ENCODE results near the gene IL22RA1. TPM values are rescaled to one million over a fixed set of nuclear protein-coding genes. Genes with fewer than 3 reads are reported as not detected.

The IL22RA1 gene
- total and polyA plus RNA-seq, 10 of the 15 experiments (the other 5 are each of a cell fraction or from before 2014, with no cell fraction given): not detected

DNA sequence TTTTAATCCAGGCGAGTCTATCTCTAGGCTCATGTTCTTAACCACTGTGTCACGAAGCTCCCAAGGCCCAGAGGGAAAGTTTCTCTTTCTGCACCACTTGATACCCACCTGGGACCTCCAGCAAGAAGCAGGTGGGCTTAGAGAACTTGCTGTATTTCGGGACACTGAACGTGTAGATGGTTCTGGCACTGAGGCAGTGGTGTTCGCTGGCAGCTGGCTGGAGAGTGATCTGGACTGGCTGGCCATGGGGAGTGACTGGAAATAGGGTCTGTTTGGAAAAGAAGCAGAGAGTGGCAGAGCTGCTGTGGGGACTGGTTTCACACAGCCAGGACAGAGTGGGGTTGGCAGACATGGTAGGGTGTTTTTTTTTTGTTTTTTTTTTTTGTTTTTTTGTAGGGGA, 16.4 kb upstream of the IL22RA1 start:
- H3K27me3 ChIP-seq (replicated peaks in 1 of 2; ENCODE audit: control insufficient read depth in 2 of 2, insufficient read depth in 2 of 2, low read length in 1 of 2): no peaks in the 10 kb centered on the region
- BruUV-seq (replicated peaks): no TSS peak
- H3K4me2 ChIP-seq (ENCODE audit: control insufficient read depth, insufficient read depth): no peak overlapping the region
- no peaks in the 10 kb centered on the region for H4K20me1 ChIP-seq (ENCODE audit: control insufficient read depth, insufficient read depth)
- H3K9ac ChIP-seq (ENCODE audit: control insufficient read depth, insufficient read depth, low read length): no peak overlapping the region
- RAD21 ChIA-PET (ENCODE audit: unreplicated experiment): interaction anchor here (0.6 to 1.4 kb wide), 3 partner anchors 30 to 232 kb away, joined by 3 read pairs; no protein-coding TSS in a partner anchor
- SMC1A ChIA-PET (ENCODE audit: uncharacterized antibody, unreplicated experiment): interaction anchor here (1.4 kb wide), 1 partner anchor 9 kb away, joined by 5 read pairs; no protein-coding TSS in a partner anchor
- no peak for ATAC-seq
- no peak overlapping the region for H3K27ac ChIP-seq (ENCODE audit: control insufficient read depth, insufficient read depth)
- no peak overlapping the region for H3K4me3 ChIP-seq
- WGBS (ENCODE audit: insufficient coverage, insufficient replicate concordance, low lambda C conversion rate, missing lambda C conversion rate): 57% methylated on average over 5 of the region's 5 CpGs
- intact Hi-C loops (cut with micrococcal nuclease; ENCODE audit: unreplicated experiment) (no loop called here), in situ Hi-C loops (cut with MboI) (no loop called here)
- no peak overlapping the region for H2AFZ ChIP-seq (ENCODE audit: control insufficient read depth, low read depth, low read length)
- POLR2A ChIA-PET: no interaction called here
- CTCF ChIA-PET: interaction anchor here (1.2 to 2.9 kb wide), 4 partner anchors 10 to 232 kb away, joined by 3 to 15 read pairs (median 4); no protein-coding TSS in a partner anchor
- H3K36me3 ChIP-seq (ENCODE audit: control insufficient read depth in 2 of 2, insufficient read depth in 2 of 2, low read length in 1 of 2): no peaks in the 10 kb centered on the region
- H3K9me3 ChIP-seq (replicated peaks; ENCODE audit: control insufficient read depth, insufficient read depth, low read length): no peaks in the 10 kb centered on the region
- peaks cover 7% of the 10 kb centered on the region for H3K4me1 ChIP-seq (ENCODE audit: control insufficient read depth, insufficient read depth, low read length)
- H3K79me2 ChIP-seq (ENCODE audit: control insufficient read depth, insufficient read depth, low read length): no peaks in the 10 kb centered on the region
- no peak for FAIRE-seq
- TF ChIP-seq MTA3 (IDR thresholded peaks at IDR 0.05; ENCODE audit: borderline replicate concordance, low read length): no peak
- TF ChIP-seq HSF1 (IDR thresholded peaks at IDR 0.05; ENCODE audit: low read depth, low read length): no peak
- TF ChIP-seq FOS (IDR thresholded peaks at IDR 0.05; ENCODE audit: borderline replicate concordance, extremely low read depth, insufficient read length): no peak
- TF ChIP-seq, protein P1, sequence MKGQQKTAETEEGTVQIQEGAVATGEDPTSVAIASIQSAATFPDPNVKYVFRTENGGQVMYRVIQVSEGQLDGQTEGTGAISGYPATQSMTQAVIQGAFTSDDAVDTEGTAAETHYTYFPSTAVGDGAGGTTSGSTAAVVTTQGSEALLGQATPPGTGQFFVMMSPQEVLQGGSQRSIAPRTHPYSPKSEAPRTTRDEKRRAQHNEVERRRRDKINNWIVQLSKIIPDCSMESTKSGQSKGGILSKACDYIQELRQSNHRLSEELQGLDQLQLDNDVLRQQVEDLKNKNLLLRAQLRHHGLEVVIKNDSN (IDR thresholded peaks at IDR 0.05; ENCODE audit: borderline replicate concordance, extremely low read length, insufficient read depth, low read depth, low read length): no peak
- TF ChIP-seq SUZ12 (IDR thresholded peaks at IDR 0.05; ENCODE audit: unreplicated experiment): no peak
- TF ChIP-seq NFXL1 (IDR thresholded peaks at IDR 0.05; ENCODE audit: borderline replicate concordance): no peak
- TF ChIP-seq HCFC1 (IDR thresholded peaks at IDR 0.05; ENCODE audit: low read length): no peak
- TF ChIP-seq BRCA1 (IDR thresholded peaks at IDR 0.05; ENCODE audit: low read depth, low read length): no peak
- TF ChIP-seq ZNF622 (IDR thresholded peaks at IDR 0.05): no peak
- DNase-seq (ENCODE audit: low read depth, low spot score): no peak
